Fibroblast of skin of right quadriceps (primary cell): ENCODE measurements around the gene MAPK10.
"Not testable (repeated sequence)": the region's sequence is repeated elsewhere in the genome, so short reads cannot be mapped to it uniquely, and the experiment has no call there.

ENCODE experiments used
- DNase-seq: peaks from one replicate; pipeline ENCODE4 v3.0.0-alpha.2; 2013

The MAPK10 gene

DNA sequence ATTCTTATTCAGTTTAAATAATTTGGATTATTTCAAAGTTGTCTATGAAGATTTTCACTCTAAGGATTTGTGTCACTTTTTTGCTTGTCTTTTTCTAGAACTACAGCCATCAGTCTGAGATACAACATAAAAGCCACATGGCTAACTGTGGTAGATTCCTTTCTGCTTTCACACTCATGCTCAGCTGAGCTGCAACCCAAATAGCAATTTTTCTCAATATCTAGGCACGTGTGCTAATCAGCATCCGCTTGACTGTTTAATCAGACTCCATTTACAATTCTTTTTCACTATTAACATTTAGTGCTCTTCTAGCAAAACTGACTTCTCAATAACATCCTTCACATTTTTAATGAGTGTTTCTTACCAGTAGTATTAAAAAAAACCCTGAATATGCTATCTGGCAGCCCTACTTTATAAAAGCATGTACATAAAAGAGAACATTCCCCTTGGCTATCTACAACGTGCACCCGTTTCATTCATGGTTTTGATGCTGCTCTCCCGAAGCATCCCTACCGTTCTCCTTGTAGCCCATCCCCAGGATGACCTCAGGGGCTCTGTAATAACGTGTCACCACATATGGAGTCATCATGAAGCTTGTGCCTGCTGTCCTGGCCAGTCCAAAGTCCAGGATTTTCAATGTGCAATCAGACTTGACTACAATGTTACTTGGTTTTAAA is 259.2 kb downstream of the MAPK10 start:
- DNase-seq = no peak

GRCh38 chr4:86099348-86099747 is 260.5 kb downstream of the MAPK10 start:
- DNase-seq = no peak

- DNase-seq = no peak
These were observed 261.2 kb downstream of the MAPK10 start for GRCh38 chr4:86098691-86099090.

- no peak for DNase-seq
These were observed 263.5 kb downstream of the MAPK10 start for GRCh38 chr4:86096373-86096772.

DNA sequence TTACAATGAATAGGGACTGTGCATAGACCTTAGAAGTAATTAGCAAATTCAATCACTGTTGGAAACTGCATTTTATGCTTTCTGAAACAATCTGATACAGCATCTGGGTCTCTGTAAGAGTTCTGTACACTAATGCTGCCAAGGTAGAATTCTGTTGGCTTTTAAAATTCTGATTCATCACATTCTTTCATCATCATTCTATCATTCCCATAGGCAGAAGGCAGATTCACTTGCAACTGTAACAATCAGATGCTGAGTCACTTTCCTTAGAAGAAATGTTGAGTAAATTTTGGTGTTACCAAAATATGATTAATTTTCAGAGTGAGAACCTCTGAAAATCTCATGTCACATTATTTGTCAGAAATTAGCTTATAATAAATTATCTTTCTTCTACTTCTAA is 267.2 kb downstream of the MAPK10 start:
- peak; percentile 83 for DNase-seq

GRCh38 chr4:86091201-86091600 is 268.7 kb downstream of the MAPK10 start:
- DNase-seq = no peak

GRCh38 chr4:86089781-86090323 is 270.0 kb downstream of the MAPK10 start:
- DNase-seq = no peak

GRCh38 chr4:86089053-86089452 is 270.8 kb downstream of the MAPK10 start:
- no peak for DNase-seq

DNA sequence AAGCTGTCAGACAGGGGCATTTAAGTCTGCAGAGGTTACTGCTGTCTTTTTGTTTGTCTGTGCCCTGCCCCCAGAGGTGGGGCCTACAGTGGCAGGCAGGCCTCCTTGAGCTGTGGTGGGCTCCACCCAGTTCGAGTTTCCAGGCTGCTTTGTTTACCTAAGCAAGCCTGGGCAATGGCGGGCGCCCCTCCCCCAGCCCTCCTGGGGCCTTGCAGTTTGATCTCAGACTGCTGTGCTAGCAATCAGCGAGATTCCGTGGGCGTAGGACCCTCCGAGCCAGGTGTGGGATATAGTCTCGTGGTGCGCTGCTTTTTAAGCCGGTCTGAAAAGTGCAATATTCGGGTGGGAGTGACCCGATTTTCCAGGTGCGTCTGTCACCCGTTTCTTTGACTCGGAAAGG is 284.1 kb downstream of the MAPK10 start:
- DNase-seq = not testable (repeated sequence)

DNA sequence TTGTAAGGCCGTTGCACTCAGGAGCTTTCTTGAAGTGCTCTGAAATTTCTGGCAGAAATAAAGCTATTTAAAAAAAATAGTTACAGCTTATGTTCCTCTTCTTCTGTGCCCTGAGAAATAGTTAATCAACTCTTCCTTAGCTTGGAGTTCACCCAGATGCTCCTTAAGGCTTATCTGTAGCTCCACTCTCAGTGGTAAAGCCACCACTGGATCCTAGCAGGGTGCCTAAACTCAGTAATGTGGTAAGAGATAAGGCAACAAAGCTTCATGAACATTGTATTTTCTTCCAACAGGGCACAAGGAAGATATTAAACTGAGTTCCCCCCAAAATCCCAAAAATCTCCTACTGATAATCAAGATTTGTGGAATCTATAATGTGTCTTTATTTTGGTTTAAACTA is 299.5 kb downstream of the MAPK10 start:
- no peak for DNase-seq

DNA sequence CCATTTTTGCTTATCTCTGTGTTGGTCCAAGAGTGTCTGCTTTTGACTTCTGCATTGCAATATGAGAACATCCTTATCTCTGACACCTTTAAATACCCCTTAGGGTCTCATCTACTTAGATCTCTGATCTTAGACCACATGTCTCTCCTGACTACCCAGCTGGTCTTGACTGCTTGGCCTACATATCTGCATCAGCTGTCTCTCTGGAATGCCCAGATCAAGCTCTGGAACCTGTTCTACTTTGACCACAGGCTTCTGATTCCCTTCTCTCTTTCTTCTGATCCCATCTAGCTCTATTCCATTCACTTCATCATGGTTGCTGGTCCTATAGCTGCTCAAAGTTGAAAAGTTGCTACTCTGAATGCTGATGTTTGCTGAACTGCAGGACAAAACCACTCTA is 301.2 kb downstream of the MAPK10 start:
- no peak for DNase-seq

DNA sequence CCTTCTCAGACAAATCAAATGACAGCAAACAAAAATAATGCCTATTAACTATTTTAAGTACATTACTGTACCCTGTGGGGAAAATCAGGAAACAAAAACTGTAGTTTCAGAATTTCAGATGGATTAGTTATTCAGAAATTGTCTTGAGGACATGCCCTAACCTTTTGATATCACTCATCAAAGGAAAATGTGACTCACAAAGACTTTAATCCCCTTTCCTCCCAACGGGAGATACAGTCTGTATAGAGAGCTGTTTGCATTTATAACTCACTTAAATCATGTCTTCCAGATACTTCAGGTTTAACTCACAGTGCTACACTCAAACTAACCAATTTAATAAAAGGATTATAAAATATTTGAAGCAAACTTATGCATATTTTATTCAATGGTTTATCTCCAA is 304.0 kb downstream of the MAPK10 start:
- peak; percentile 67 for DNase-seq

DNA sequence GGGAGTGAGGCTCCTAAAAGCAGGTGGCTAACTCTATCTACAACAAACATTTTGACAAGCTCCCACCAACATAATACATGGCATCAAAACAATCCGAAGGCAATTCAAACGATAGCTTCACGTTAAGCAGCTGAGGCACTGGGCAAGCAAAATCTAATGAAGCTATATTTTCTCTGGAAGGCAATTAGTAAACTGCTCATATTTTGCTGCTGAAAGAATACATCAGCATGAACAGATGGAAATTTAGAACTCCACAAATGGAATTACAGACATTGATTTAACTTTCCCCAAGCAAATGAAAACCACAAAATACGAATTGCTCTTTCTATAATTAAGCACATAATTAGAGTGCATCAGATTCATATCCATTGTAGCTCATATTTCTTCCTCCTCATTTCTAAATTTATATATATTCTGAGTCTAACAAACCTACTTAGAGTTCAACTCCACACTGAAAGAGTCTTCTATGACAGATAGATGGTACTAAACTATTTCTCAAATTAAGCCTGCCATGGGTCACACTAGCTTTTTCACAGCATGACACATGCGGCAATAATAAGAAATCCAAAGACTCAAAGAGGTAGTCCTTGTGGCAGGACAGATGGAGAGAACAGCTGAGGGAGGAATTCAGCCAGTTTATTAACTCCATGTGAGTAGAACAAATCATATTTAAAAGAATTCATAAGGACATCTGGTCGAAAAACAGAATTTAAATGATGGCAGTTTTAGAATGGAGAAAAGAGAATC is 305.4 kb downstream of the MAPK10 start:
- peak; percentile 52 for DNase-seq

- DNase-seq = no peak
These were observed 309.4 kb downstream of the MAPK10 start for GRCh38 chr4:86050496-86050895.

GRCh38 chr4:86048426-86048825 is 311.4 kb downstream of the MAPK10 start:
- peak; percentile 73 for DNase-seq

- DNase-seq = no peak
These were observed 315.3 kb downstream of the MAPK10 start for GRCh38 chr4:86044593-86044985.

DNA sequence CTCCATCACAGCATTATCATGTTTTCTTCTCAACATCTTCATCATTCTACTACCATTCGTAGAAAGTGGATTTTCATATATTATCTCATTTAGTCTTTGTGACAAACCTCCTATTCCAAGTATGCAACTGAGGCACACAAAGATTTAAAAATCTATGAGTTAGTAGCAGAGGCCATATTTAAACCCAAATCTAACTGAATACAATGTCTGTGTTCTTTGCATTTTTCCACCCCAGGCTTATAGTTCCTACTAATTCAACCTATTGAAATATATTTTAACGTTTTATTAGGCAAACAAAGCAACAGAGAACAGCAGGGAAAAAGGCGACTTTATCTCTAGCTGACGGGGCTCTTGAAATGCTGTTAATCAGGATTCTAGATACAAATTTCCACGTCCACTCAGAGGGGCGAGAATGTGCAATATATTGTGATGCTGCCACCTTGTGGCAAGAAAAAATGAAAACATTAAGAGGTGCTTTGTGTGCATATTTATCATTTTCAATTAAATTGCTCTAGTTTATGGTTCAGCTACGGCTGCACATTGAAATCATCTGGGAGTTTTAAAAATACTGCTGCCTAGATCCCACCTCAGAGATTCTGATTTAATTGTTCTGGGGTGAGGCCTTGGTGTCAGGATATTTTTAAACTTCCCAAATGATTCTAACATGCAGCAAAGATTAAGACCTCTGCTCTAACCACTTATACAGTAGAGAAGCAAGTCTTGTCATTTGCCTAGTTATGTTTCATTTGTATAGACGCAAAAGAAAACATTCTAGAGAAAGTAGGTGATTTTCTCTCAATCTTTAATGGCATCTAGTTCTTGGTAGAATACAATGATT is 315.9 kb downstream of the MAPK10 start:
- peak; percentile 67 for DNase-seq

- DNase-seq = no peak
These were observed 321.8 kb downstream of the MAPK10 start for GRCh38 chr4:86038037-86038436.

DNA sequence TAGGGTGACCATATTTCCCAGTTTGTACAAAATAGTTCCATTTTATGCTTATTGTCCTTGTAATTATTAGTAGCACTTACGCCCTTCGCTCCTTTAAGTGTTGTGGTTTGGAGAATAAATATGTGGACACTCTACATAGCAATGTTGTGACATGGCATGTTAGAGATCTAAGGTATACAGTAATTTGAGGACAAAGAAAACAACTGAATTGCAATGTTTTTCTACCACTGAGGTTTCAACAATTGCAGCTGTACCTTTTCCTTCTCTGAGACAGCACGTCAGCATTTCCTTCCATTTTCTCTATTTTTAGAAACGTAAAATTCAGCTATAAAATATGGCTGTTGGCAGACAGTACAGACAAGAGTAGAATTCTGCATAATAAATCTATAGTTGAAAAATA is 323.1 kb downstream of the MAPK10 start:
- DNase-seq = peak; percentile 46

DNA sequence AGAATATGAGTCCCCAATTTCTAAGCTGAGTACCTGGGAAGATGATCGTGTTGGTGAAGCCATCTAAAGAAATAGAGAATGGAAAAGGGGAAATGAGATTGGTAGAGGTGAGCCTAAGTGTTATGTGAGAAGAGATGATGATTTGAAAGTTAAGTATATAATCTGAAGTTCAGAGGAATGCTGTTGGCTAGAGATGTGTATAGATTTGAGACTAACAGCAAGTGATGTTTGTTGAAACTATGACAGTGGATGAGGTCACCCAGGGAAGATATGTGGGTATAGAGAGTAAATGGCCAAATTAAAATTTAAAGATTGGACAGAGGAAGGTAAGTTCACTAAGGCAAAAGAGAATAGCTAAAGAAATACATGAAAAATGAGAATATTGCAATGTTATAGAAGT is 324.2 kb downstream of the MAPK10 start:
- DNase-seq = peak; percentile 9

DNA sequence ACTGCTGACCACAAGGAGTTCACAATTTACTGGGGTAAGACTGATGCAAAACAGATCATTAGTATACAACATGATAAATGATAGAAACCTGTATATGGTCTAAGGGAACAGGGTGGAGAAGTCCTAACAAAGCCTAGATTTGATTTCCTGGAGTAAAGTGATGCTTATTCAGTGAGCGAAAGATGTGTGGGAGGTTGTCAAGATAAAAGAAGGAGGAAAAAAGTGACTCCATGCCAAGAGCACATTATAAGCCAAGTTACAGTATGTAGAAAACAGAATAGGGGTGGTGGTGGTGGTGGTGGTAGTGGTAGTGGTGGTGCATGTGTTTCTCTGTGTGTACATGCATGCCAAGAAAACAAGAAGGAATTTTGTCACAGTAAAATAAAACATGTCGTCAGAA is 325.2 kb downstream of the MAPK10 start:
- DNase-seq = no peak

GRCh38 chr4:86033171-86033570 is 326.7 kb downstream of the MAPK10 start:
- DNase-seq = peak; percentile 75

DNA sequence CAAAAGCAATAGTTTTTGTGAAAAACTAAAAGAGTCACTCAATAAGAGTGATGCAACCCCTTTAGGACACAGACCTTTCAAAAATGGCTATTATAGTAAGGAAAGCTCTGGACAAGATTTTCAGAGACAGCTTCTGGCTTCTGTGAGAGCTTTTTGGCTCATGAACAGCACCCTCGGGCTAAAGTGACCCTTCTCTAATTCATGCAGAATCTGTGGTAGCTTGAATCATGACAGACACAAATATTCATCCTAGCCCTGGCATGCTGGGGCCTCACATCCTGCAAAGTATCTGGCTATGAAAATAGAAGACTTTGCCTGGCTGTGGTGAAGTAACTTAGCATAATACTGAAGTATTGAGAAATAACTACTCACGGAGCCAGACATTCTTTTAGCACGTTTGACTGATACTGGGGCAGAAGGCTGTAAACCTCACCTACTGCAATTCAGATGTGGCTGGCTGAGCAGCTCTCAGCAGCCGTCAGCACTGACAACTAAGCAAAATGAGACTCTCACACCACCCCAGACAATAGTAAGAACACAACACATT is 327.3 kb downstream of the MAPK10 start:
- DNase-seq = peak; percentile 92
